ENCODE results near the gene REEP2.
A peak's percentile ranks its signal among the peaks of the same experiment; 100 is the strongest.
"Not testable (repeated sequence)": the region's sequence is repeated elsewhere in the genome, so short reads cannot be mapped to it uniquely, and the experiment has no call there.

Gene REEP2

GRCh38 chr5:138438724-138439476 lies at the start of gene REEP2:
Gene REEP2, plus strand, starts transcription at chr5:138439057. Its CDS starts 152 bp downstream, at chr5:138439209.
- DNase-seq (ENCODE audit: low read depth, low spot score), result peak; percentile 50
- TF ChIP-seq ZNF274 (IDR thresholded peaks at IDR 0.05; ENCODE audit: low read depth, low read length) (no peak), SUZ12 (IDR thresholded peaks at IDR 0.05; ENCODE audit: extremely low read depth, insufficient read depth, insufficient read length) (no peak), YY1 (IDR thresholded peaks at IDR 0.05; ENCODE audit: insufficient read depth, insufficient read length) (no peak)
- peak within 1 kb of the TSS; percentile 77 for H3K9ac ChIP-seq (ENCODE audit: insufficient read length, low read depth)

GRCh38 chr5:138389332-138389731 lies 49.5 kb upstream of the REEP2 start:
- H3K4me1 ChIP-seq (ENCODE audit: insufficient read depth, insufficient read length), result no peaks in the 10 kb centered on the region
- no peak overlapping the region for H3K9ac ChIP-seq (ENCODE audit: insufficient read length, low read depth)
- H3K9me3 ChIP-seq (ENCODE audit: insufficient read depth, low read length), result no peaks in the 10 kb centered on the region
- peaks cover 61% of the 10 kb centered on the region for H3K36me3 ChIP-seq (ENCODE audit: insufficient read depth, insufficient read length, low read length)
- TF ChIP-seq SUZ12 (IDR thresholded peaks at IDR 0.05; ENCODE audit: extremely low read depth, insufficient read depth, insufficient read length) (no peak), YY1 (IDR thresholded peaks at IDR 0.05; ENCODE audit: insufficient read depth, insufficient read length) (no peak)
- H3K27me3 ChIP-seq (ENCODE audit: insufficient read depth, insufficient read length), result no peaks in the 10 kb centered on the region
- no peak for DNase-seq (ENCODE audit: low read depth, low spot score)
- no peak overlapping the region for H3K4me3 ChIP-seq (ENCODE audit: insufficient read length, low read depth)

More at GRCh38 chr5:138438724-138439476, at the start of gene REEP2:
- Histone ChIP-seq H3K9me3 (ENCODE audit: insufficient read depth, low read length) (no peaks in the 10 kb centered on the region), H3K36me3 (ENCODE audit: insufficient read depth, insufficient read length, low read length) (peaks cover 24% of the 10 kb centered on the region), H3K4me3 (ENCODE audit: insufficient read length, low read depth) (peak within 1 kb of the TSS; percentile 71), H3K4me1 (ENCODE audit: insufficient read depth, insufficient read length) (peaks cover 7% of the 10 kb centered on the region), H3K27me3 (ENCODE audit: insufficient read depth, insufficient read length) (no peaks in the 10 kb centered on the region)

GRCh38 chr5:138389911-138390310 lies 48.9 kb upstream of the REEP2 start:
- H3K9me3 ChIP-seq (ENCODE audit: insufficient read depth, low read length); H3K27me3 ChIP-seq (ENCODE audit: insufficient read depth, insufficient read length); H3K4me3 ChIP-seq (ENCODE audit: insufficient read length, low read depth); H3K9ac ChIP-seq (ENCODE audit: insufficient read length, low read depth); DNase-seq (ENCODE audit: low read depth, low spot score); H3K4me1 ChIP-seq (ENCODE audit: insufficient read depth, insufficient read length): not testable (repeated sequence)
- H3K36me3 ChIP-seq (ENCODE audit: insufficient read depth, insufficient read length, low read length), result peaks cover 67% of the 10 kb centered on the region

- no peaks in the 10 kb centered on the region for H3K9me3 ChIP-seq (ENCODE audit: insufficient read depth, low read length)
- no peak overlapping the region for H3K9ac ChIP-seq (ENCODE audit: insufficient read length, low read depth)
- no peak overlapping the region for H3K4me3 ChIP-seq (ENCODE audit: insufficient read length, low read depth)
- TF ChIP-seq ZNF274 (IDR thresholded peaks at IDR 0.05; ENCODE audit: low read depth, low read length) (no peak), SUZ12 (IDR thresholded peaks at IDR 0.05; ENCODE audit: extremely low read depth, insufficient read depth, insufficient read length) (no peak), YY1 (IDR thresholded peaks at IDR 0.05; ENCODE audit: insufficient read depth, insufficient read length) (no peak)
- no peaks in the 10 kb centered on the region for H3K27me3 ChIP-seq (ENCODE audit: insufficient read depth, insufficient read length)
- peaks cover 65% of the 10 kb centered on the region for H3K36me3 ChIP-seq (ENCODE audit: insufficient read depth, insufficient read length, low read length)
- no peaks in the 10 kb centered on the region for H3K4me1 ChIP-seq (ENCODE audit: insufficient read depth, insufficient read length)
- DNase-seq (ENCODE audit: low read depth, low spot score), result no peak
These were observed 46.9 kb upstream of the REEP2 start for GRCh38 chr5:138391859-138392386.

- peaks cover 3% of the 10 kb centered on the region; the same call in 1 of the 2 replicates for H3K9me3 ChIP-seq (ENCODE audit: insufficient read depth, low read length)
- DNase-seq (ENCODE audit: low read depth, low spot score), result no peak
- no peak overlapping the region for H3K9ac ChIP-seq (ENCODE audit: insufficient read length, low read depth)
- TF ChIP-seq SUZ12 (IDR thresholded peaks at IDR 0.05; ENCODE audit: extremely low read depth, insufficient read depth, insufficient read length) (no peak), YY1 (IDR thresholded peaks at IDR 0.05; ENCODE audit: insufficient read depth, insufficient read length) (no peak), ZNF274 (IDR thresholded peaks at IDR 0.05; ENCODE audit: low read depth, low read length) (no peak)
- no peaks in the 10 kb centered on the region for H3K4me1 ChIP-seq (ENCODE audit: insufficient read depth, insufficient read length)
- H3K36me3 ChIP-seq (ENCODE audit: insufficient read depth, insufficient read length, low read length), result peaks cover 45% of the 10 kb centered on the region
- H3K4me3 ChIP-seq (ENCODE audit: insufficient read length, low read depth), result no peak overlapping the region
- no peaks in the 10 kb centered on the region for H3K27me3 ChIP-seq (ENCODE audit: insufficient read depth, insufficient read length)
These were observed 36.2 kb upstream of the REEP2 start for GRCh38 chr5:138402640-138403039.

GRCh38 chr5:138408023-138408422 lies 30.8 kb upstream of the REEP2 start:
- DNase-seq (ENCODE audit: low read depth, low spot score), result no peak
- Histone ChIP-seq H3K27me3 (ENCODE audit: insufficient read depth, insufficient read length) (no peaks in the 10 kb centered on the region), H3K36me3 (ENCODE audit: insufficient read depth, insufficient read length, low read length) (peaks cover 33% of the 10 kb centered on the region), H3K9ac (ENCODE audit: insufficient read length, low read depth) (no peak overlapping the region), H3K4me1 (ENCODE audit: insufficient read depth, insufficient read length) (no peaks in the 10 kb centered on the region), H3K4me3 (ENCODE audit: insufficient read length, low read depth) (no peak overlapping the region), H3K9me3 (ENCODE audit: insufficient read depth, low read length) (peaks cover 13% of the 10 kb centered on the region)
- TF ChIP-seq YY1 (IDR thresholded peaks at IDR 0.05; ENCODE audit: insufficient read depth, insufficient read length), result no peak
- no peak for TF ChIP-seq SUZ12 (IDR thresholded peaks at IDR 0.05; ENCODE audit: extremely low read depth, insufficient read depth, insufficient read length)
- TF ChIP-seq ZNF274 (IDR thresholded peaks at IDR 0.05; ENCODE audit: low read depth, low read length), result no peak

GRCh38 chr5:138410996-138411640 lies 27.7 kb upstream of the REEP2 start:
- Histone ChIP-seq H3K36me3 (ENCODE audit: insufficient read depth, insufficient read length, low read length) (peaks cover 33% of the 10 kb centered on the region), H3K9me3 (ENCODE audit: insufficient read depth, low read length) (peaks cover 13% of the 10 kb centered on the region)
- H3K27me3 ChIP-seq (ENCODE audit: insufficient read depth, insufficient read length); H3K4me1 ChIP-seq (ENCODE audit: insufficient read depth, insufficient read length); H3K9ac ChIP-seq (ENCODE audit: insufficient read length, low read depth); DNase-seq (ENCODE audit: low read depth, low spot score); H3K4me3 ChIP-seq (ENCODE audit: insufficient read length, low read depth): not testable (repeated sequence)

Data from NT2/D1 (cell line).